GM18505 (cell line): Measurements from ENCODE around the gene GRHL3.

Experiments used
- ATAC-seq: cut with Tn5 transposase; IDR thresholded peaks from one replicate; pipeline ENCODE4 v1.9.1; 2021; ENCODE audit not compliant: unreplicated experiment
- POLR2A ChIP-seq: IDR thresholded peaks from 4 replicates; pipeline ENCODE4 v1.6.1; 2011; ENCODE audit warnings: borderline replicate concordance; ENCODE audit not compliant: insufficient read depth, insufficient read length; ENCODE audit errors: extremely low read depth

GRHL3 gene

DNA sequence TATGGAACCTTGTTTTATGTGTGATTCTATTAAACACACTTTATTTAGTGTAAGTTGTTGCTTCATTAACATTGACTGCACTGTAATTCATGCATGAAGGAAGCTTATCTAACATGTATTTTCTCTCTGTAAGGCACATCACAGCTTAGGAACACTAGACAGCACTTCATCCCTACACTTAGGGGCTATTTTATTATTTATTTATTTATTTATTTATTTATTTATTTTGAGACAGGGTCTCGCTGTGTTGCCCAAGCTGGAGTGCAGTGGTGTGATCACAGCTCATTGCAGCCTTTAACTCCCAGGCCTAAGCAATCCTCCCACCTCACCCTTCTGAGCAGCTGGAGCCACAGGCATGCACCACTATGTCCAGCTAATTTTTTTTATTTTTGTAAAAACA is 30.7 kb upstream of the GRHL3 start:
- no peak for TF ChIP-seq POLR2A
- no peak for ATAC-seq

- TF ChIP-seq POLR2A, result no peak
- no peak for ATAC-seq
Measured at GRCh38 chr1:24289937-24290595, 29.1 kb upstream of the GRHL3 start.

DNA sequence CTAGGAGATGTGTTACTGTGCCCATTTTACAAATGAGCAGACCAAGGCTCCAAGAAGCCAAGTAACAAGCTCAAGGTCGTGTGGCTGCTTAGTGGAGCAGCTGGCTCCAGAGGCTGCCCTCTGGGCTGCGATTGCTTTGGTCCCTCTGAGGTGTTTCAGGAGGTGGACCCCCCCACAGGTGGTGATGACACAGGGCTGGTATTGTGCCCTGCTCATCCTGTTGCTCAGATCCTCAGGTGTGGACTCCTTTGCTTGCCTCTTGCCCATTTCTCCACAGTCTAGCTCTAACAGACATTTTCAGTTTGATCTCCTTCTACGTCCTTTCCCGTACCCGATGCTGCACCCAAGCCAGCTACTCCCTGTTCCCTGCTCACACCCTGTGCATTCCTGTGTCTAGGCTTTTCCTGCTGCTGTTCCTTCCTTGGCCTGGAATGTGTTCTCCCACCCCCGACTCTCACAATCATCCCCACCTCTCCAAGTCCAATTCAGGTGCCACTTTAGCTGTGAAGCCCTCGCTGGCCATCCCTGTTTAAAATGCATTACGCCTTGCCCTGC is 28.1 kb upstream of the GRHL3 start:
- no peak for TF ChIP-seq POLR2A
- ATAC-seq, result no peak

DNA sequence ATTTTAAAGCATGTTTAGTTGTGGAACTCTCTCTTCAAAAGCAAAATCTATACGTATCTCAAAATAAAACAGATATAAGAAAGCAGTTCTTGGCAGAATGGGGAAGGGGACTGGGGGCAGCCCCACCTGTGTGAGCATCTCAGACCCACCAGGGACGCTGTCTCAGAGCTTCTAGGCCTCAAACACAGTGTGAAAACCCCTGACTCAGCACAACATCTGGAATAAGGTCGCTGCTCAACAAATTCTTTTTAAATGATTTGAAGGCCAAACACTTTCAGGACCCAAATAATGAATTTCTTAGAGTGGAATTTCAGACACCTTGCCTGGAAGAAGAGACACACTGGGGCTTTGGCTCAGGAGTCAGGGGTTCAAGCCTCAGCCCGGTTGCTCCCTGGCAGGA is 27.1 kb upstream of the GRHL3 start:
- no peak for TF ChIP-seq POLR2A
- no peak for ATAC-seq

GRCh38 chr1:24292887-24293286 is 26.3 kb upstream of the GRHL3 start:
- ATAC-seq, result no peak
- no peak for TF ChIP-seq POLR2A

DNA sequence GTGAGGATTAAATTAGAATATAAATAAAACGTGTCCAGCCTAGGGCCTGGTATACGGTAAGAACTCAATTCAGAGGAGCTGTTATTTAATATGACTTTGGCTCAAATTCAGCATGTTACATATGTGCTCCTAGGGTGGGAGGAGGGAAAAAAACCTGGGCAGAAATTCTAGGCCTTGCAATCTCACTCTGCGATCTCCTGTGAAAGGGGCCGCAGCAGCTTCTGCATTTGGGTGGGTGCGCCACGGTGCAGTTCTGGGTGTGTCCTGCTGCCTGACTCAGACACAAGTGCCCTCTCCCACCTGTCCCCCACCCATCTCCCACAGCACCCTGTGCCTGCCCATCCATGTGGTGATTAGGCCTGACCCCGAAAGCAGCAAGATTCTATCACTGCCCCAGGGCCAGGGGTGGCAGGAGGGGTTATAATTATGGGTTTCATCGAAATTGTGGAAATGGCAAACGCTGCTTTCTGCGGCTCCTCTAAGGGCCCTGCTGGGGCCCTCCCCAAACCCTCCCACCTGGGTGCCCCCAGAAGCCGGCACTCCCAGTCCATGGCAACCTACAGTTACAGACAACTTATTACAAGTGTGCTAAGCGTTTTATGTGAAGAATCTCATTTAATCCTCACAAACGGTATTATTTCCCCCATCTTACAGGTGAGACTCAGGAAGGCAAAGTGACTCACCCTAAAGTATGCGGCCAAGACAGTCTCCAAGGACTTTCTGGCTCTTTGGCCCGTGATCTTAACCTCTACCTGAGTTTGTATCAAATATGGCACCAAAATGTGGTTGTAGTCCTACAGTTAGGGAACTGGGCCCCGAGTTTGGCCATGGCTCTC is 25.5 kb upstream of the GRHL3 start:
- TF ChIP-seq POLR2A, result no peak
- ATAC-seq, result no peak

DNA sequence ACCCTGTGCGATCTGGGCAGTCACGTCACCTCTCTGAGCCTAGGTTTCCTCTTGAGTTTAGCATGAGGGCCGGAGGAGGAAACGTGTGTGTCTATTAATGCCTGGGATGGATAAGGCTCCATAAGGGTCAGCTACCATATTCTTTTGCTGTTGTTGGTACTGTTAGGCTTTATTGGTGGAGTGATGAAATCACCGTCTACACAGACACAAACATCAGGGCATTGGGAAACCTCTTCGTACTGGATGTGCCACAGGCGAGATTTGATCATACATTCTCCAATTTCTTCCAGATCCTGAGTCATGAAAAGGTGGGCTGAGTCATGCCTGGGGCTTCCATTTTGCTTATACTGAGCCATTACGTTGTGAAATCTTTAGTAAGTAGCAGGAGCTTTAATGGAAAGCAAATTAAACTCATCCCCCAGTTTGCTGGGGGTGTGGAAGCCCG is 24.9 kb upstream of the GRHL3 start:
- no peak for TF ChIP-seq POLR2A
- ATAC-seq, result no peak

- no peak for TF ChIP-seq POLR2A
- ATAC-seq, result no peak
Measured at GRCh38 chr1:24294716-24295371, 24.3 kb upstream of the GRHL3 start.

- no peak for TF ChIP-seq POLR2A
- ATAC-seq, result no peak
Measured at GRCh38 chr1:24295535-24295934, 23.6 kb upstream of the GRHL3 start.

DNA sequence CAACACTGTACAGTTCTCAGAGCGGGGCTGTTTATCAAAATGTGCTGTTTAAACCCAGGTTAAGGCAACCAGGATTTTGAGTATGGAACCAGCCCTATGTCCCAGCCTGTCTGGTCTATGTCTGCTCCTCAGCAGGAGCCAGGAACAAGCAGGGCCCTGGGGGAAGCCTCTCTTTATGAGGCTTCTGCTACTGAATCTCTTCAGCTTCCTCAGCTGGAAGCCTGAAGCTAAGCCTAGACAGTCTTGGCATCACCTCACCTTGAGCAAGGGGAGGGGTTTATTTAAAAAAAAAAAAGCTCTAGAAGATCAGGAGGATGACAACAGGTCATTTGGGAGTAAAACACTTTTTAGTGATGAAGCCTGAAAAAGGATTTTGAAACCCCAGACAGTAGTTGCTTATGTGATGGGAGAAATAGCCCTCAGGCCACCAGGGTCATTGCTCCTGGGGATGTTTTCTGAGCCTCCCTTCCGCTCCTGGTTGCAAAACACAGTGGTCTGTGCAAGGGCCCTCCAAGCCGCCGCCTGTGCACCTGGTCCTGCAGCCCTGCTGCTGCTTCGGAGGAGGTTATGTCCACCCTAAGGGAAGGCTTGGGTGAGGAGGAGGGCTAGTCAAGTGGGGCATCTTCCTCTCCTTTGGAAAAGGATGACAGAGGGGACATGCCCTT is 21.8 kb upstream of the GRHL3 start:
- TF ChIP-seq POLR2A, result no peak
- no peak for ATAC-seq

GRCh38 chr1:24297852-24298232 is 21.3 kb upstream of the GRHL3 start:
- TF ChIP-seq POLR2A, result no peak
- ATAC-seq, result no peak

- no peak for TF ChIP-seq POLR2A
- ATAC-seq, result no peak
Measured at GRCh38 chr1:24298606-24299005, 20.6 kb upstream of the GRHL3 start.

- no peak for TF ChIP-seq POLR2A
- no peak for ATAC-seq
Measured at GRCh38 chr1:24299901-24300300, 19.3 kb upstream of the GRHL3 start.
